Adrenal gland (tissue), 12 donors: ENCODE measurements around the gene CDK14. TPM values are rescaled to one million over a fixed set of nuclear protein-coding genes. Genes with fewer than 3 reads are reported as not detected.
"Not testable (repeated sequence)": the region's sequence is repeated elsewhere in the genome, so short reads cannot be mapped to it uniquely, and the experiment has no call there.

Experiments
- DNase-seq, 7 donors: peaks; one replicate each; pipeline ENCODE4 v3.0.0-alpha.2; 2019 to 2020
- H3K27ac ChIP-seq, 5 donors: fragments of 200-600 bp; sonication (generic) in 4 of 5; 1 replicate in 3 of 5; 2 replicates in 2 of 5; pipeline versions ENCODE4 v1.5.1 to v1.8.0; 2016 to 2020; ENCODE audit warnings: mild to moderate bottlenecking in 1 of 5
- H3K27me3 ChIP-seq: fragments of 200-600 bp; 2 replicates; pipeline ENCODE4 v1.8.0; 2021
- H3K36me3 ChIP-seq, 2 donors: fragments of 200-600 bp; replicated peaks in 1 of 2; 1 replicate in 1 of 2; 2 replicates in 1 of 2; pipeline versions ENCODE4 v1.5.1 to v1.8.0; 2018 to 2022
- H3K4me1 ChIP-seq, 2 donors: fragments of 200-600 bp; replicated peaks in 1 of 2; 1 replicate in 1 of 2; 2 replicates in 1 of 2; pipeline versions ENCODE4 v1.5.1 to v1.8.0; 2018 to 2021
- H3K4me3 ChIP-seq, 4 donors: fragments of 200-600 bp; sonication (generic) in 3 of 4; one replicate each; pipeline ENCODE4 v1.5.1; 2016 to 2018
- H3K9me3 ChIP-seq, 3 donors: fragments of 200-600 bp; sonication (generic) in 1 of 3; replicated peaks in 1 of 3; 1 replicate in 2 of 3; 2 replicates in 1 of 3; pipeline versions ENCODE4 v1.5.1 to v1.8.0; 2016 to 2021
- CTCF ChIP-seq, 6 experiments: fragments of 450-650 bp in 4 of 6; fragments of 200-600 bp in 2 of 6; sonication (generic) in 1 of 6; IDR thresholded peaks; 1 replicate in 5 of 6; 2 replicates in 1 of 6; pipeline versions ENCODE4 v1.5.1 to v1.8.0; 2016 to 2021; ENCODE audit warnings: antibody characterized with exemption in 6 of 6, mild to moderate bottlenecking in 2 of 6, moderate library complexity in 1 of 6
- POLR2A ChIP-seq, 2 donors: fragments of 450-650 bp; IDR thresholded peaks; one replicate each; pipeline ENCODE4 v1.6.1; 2017; ENCODE audit warnings: antibody characterized with exemption in 2 of 2, mild to moderate bottlenecking in 2 of 2, moderate library complexity in 1 of 2
- WGBS, 4 donors: extraction: QIAGEN DNeasy Blood & Tissue Kit in 2 of 4; methylation state at CpG; one replicate each; pipeline versions ENCODE4 v1.1.5 to v1.1.7; 2013 to 2017; 5-methylcytosine and 5-hydroxymethylcytosine counted together
- intact Hi-C, 2 donors: fragments of 100-400 bp; cut with DNase I; formaldehyde crosslinking; loops; one replicate each; pipeline versions ENCODE4 v1.14.1 to v1.15.0; 2022 to 2023
- polyA plus RNA-seq, 3 donors: library from polyadenylated mRNA; stranded (reverse); fragments of 200-250 nt in 2 of 3; fragments of 350-450 nt in 1 of 3; fragmentation: Illumina TruSeq in 1 of 3; extraction: RNeasy Lipid Tissue Mini Kit (QIAGEN cat#74804) in 1 of 3; gene quantifications; one replicate each; pipeline ENCODE4 v1.2.3, GENCODE V29; 2013 to 2014
- total RNA-seq, 9 donors: library from RNA; depleted of rRNA in 4 of 9; stranded (reverse); fragments of >200 nt in 4 of 9; fragments of 120-200 nt in 1 of 9; fragmentation: NEBNext Ultra II Directional in 1 of 9; extraction: Animal tissue kit (Norgen Biotek cat#: 25700) in 1 of 9; gene quantifications; one replicate each; pipeline versions ENCODE4 v1.1.0 to v1.2.4, GENCODE V29; 2013 to 2023
- donor health status: healthy with polysubstance abuse.
- donor health status: Bipolar disorder and iron deficiency.
- donor health status: DM: yes; HTN: yes; CAD: no.
- donor health status: DM: no; HTN: no; CAD: no.
- donor health status: DM: no; HTN: no; CAD: no.
- donor health status: DM: yes; HTN: yes; CAD: no.

The CDK14 gene
- total and polyA plus RNA-seq, 12 donors, result 1.9 to 14.5 (median 7.6) TPM

GRCh38 chr7:90766814-90767564, 170.9 kb downstream of the CDK14 start:
- Histone ChIP-seq H3K27me3 (no peaks in the 10 kb centered on the region), H3K4me1 (no peaks in the 10 kb centered on the region), H3K4me3 (no peak overlapping the region), H3K27ac (no peak overlapping the region), H3K9me3 (no peaks in the 10 kb centered on the region), H3K36me3 (no peaks in the 10 kb centered on the region)
- DNase-seq, result peak in 1 of 7 donors; percentile 67
- intact Hi-C loops, result no loop called here
- TF ChIP-seq POLR2A (IDR thresholded peaks at IDR 0.05) (no peak), CTCF (IDR thresholded peaks at IDR 0.05) (no peak)
- 66 to 78% (median 72%) methylated on average over 7 of the region's 7 CpGs for WGBS, 4 donors

GRCh38 chr7:90768301-90768700, 172.2 kb downstream of the CDK14 start:
- H3K9me3 ChIP-seq, result no peaks in the 10 kb centered on the region
- no peak overlapping the region for H3K27ac ChIP-seq
- intact Hi-C loops, result no loop called here
- DNase-seq, result no peak
- H3K4me1 ChIP-seq, result no peaks in the 10 kb centered on the region
- no peaks in the 10 kb centered on the region for H3K27me3 ChIP-seq
- no peak overlapping the region for H3K4me3 ChIP-seq
- 77 to 89% (median 82%) methylated on average over 6 of the region's 6 CpGs for WGBS, 4 donors
- TF ChIP-seq CTCF (IDR thresholded peaks at IDR 0.05) (no peak), POLR2A (IDR thresholded peaks at IDR 0.05) (no peak)
- no peaks in the 10 kb centered on the region for H3K36me3 ChIP-seq

GRCh38 chr7:90769036-90769435, 172.9 kb downstream of the CDK14 start:
- Histone ChIP-seq H3K27ac (no peak overlapping the region), H3K4me3 (no peak overlapping the region), H3K27me3 (no peaks in the 10 kb centered on the region), H3K36me3 (no peaks in the 10 kb centered on the region), H3K9me3 (no peaks in the 10 kb centered on the region), H3K4me1 (no peaks in the 10 kb centered on the region)
- no peak for TF ChIP-seq CTCF (IDR thresholded peaks at IDR 0.05)
- TF ChIP-seq POLR2A (IDR thresholded peaks at IDR 0.05), result no peak
- DNase-seq, result no peak
- intact Hi-C loops, result no loop called here

- H3K27ac ChIP-seq, H3K4me3 ChIP-seq, H3K36me3 ChIP-seq, DNase-seq, H3K9me3 ChIP-seq, H3K27me3 ChIP-seq, intact Hi-C loops, H3K4me1 ChIP-seq: not testable (repeated sequence)
- WGBS, 4 donors, result 93 to 97% (median 94%) methylated on average over 5 of the region's 5 CpGs
Observed at GRCh38 chr7:90769566-90769965, 173.4 kb downstream of the CDK14 start.

GRCh38 chr7:90771281-90771680, 175.2 kb downstream of the CDK14 start:
- 91 to 96% (median 95%) methylated on average over 2 of the region's 2 CpGs for WGBS, 4 donors
- no peaks in the 10 kb centered on the region for H3K36me3 ChIP-seq
- H3K27ac ChIP-seq, result no peak overlapping the region
- no peak for DNase-seq
- H3K4me1 ChIP-seq, result no peaks in the 10 kb centered on the region
- no peaks in the 10 kb centered on the region for H3K27me3 ChIP-seq
- TF ChIP-seq CTCF (IDR thresholded peaks at IDR 0.05) (no peak), POLR2A (IDR thresholded peaks at IDR 0.05) (no peak)
- intact Hi-C loops, result no loop called here
- no peaks in the 10 kb centered on the region for H3K9me3 ChIP-seq
- H3K4me3 ChIP-seq, result no peak overlapping the region
